Fibroblast of lung (primary cell): ENCODE measurements around the gene KCNG1. TPM values are rescaled to one million over a fixed set of nuclear protein-coding genes. Genes with fewer than 3 reads are reported as not detected.

Source experiments
- DNase-seq, 2 donors: peaks; one replicate each; pipeline versions ENCODE4 v3.0.0 to v3.0.0-alpha.2; 2010; ENCODE audit warnings: low read depth in 2 of 2
- H2AFZ ChIP-seq: 2 replicates; pipeline ENCODE4 v1.5.1; 2012; ENCODE audit warnings: low read length, control low read depth, inconsistent platforms
- H3K27ac ChIP-seq: 2 replicates; pipeline ENCODE4 v1.5.1; 2011; ENCODE audit warnings: low read length, control low read depth; ENCODE audit not compliant: insufficient read depth
- H3K27me3 ChIP-seq: 2 replicates; pipeline ENCODE4 v1.5.1; 2011; ENCODE audit warnings: mild to moderate bottlenecking, low read length; ENCODE audit not compliant: control insufficient read depth, insufficient read depth
- H3K36me3 ChIP-seq: 2 replicates; pipeline ENCODE4 v1.5.1; 2011; ENCODE audit warnings: low read length; ENCODE audit not compliant: control insufficient read depth, insufficient read depth
- H3K4me1 ChIP-seq: 2 replicates; pipeline ENCODE4 v1.5.1; 2011; ENCODE audit warnings: low read length; ENCODE audit not compliant: control insufficient read depth, insufficient read depth; ENCODE audit errors: extremely low read depth
- H3K4me2 ChIP-seq: 2 replicates; pipeline ENCODE4 v1.5.1; 2011; ENCODE audit warnings: low read length, control low read depth; ENCODE audit not compliant: insufficient read depth; ENCODE audit errors: extremely low read depth
- H3K4me3 ChIP-seq, 4 experiments: fragments of 200-600 bp in 1 of 4; sonication (generic) in 1 of 4; replicated peaks in 1 of 4; 2 replicates each; pipeline ENCODE4 v1.5.1; 2011 to 2016; ENCODE audit warnings: low read length in 4 of 4, low read depth in 3 of 4, mild to moderate bottlenecking in 3 of 4, control low read depth in 2 of 4, inconsistent platforms in 1 of 4, mixed read lengths in 1 of 4; ENCODE audit not compliant: insufficient read depth in 1 of 4; ENCODE audit errors: control extremely low read depth in 1 of 4
- H3K79me2 ChIP-seq: 2 replicates; pipeline ENCODE4 v1.5.1; 2012; ENCODE audit warnings: mild to moderate bottlenecking, low read length, inconsistent platforms; ENCODE audit not compliant: control insufficient read depth, insufficient read depth
- H3K9ac ChIP-seq: 2 replicates; pipeline ENCODE4 v1.5.1; 2011; ENCODE audit warnings: mild to moderate bottlenecking, low read length, control low read depth; ENCODE audit not compliant: insufficient read depth
- H3K9me3 ChIP-seq: 2 replicates; pipeline ENCODE4 v1.5.1; 2012; ENCODE audit warnings: low read depth, low read length; ENCODE audit not compliant: control insufficient read depth, insufficient read depth
- H4K20me1 ChIP-seq: 2 replicates; pipeline ENCODE4 v1.5.1; 2011; ENCODE audit warnings: low read length; ENCODE audit not compliant: control insufficient read depth, insufficient read depth; ENCODE audit errors: extremely low read depth
- CTCF ChIP-seq, 2 donors: IDR thresholded peaks in 1 of 2; conservative IDR thresholded peaks in 1 of 2; 1 replicate in 1 of 2; 2 replicates in 1 of 2; pipeline ENCODE4 v1.5.1; 2011 to 2012; ENCODE audit warnings: low read length in 2 of 2, control low read depth in 1 of 2, inconsistent platforms in 1 of 2, low read depth in 1 of 2, mild to moderate bottlenecking in 1 of 2
- EZH2 ChIP-seq: IDR thresholded peaks from 2 replicates; pipeline ENCODE4 v1.5.1; 2012; ENCODE audit warnings: low read length, control low read depth, mild to moderate bottlenecking; ENCODE audit errors: missing control alignments
- polyA plus RNA-seq, 2 donors: library from polyadenylated mRNA; depleted of rRNA in 1 of 2; stranded (reverse) in 1 of 2; unstranded in 1 of 2; fragments of >200 nt; gene quantifications; 2 replicates each; pipeline ENCODE4 v1.2.1, GENCODE V29; 2011 to 2012; ENCODE audit warnings: missing spikeins in 1 of 2
- total RNA-seq: library from RNA; depleted of rRNA; stranded (reverse); fragments of >200 nt; gene quantifications from 2 replicates; pipeline ENCODE4 v1.2.1, GENCODE V29; 2014

The KCNG1 gene
- total and polyA plus RNA-seq, 2 donors (not counting 1 experiment from before 2014, with no cell fraction given), result 1.8 to 9.9 TPM

GRCh38 chr20:51019656-51020592, 3.0 kb downstream of the KCNG1 start:
- no peak overlapping the region for H3K4me2 ChIP-seq
- H3K9me3 ChIP-seq, result no peaks in the 10 kb centered on the region
- H3K4me3 ChIP-seq, result no peak overlapping the region
- no peaks in the 10 kb centered on the region for H4K20me1 ChIP-seq
- no peak overlapping the region for H2AFZ ChIP-seq
- peaks cover 6% of the 10 kb centered on the region for H3K4me1 ChIP-seq
- no peaks in the 10 kb centered on the region for H3K36me3 ChIP-seq
- H3K9ac ChIP-seq, result no peak overlapping the region
- H3K27ac ChIP-seq, result no peak overlapping the region
- H3K27me3 ChIP-seq, result peaks cover 18% of the 10 kb centered on the region
- TF ChIP-seq CTCF (conservative IDR thresholded peaks at IDR 0.05 in 1 of 2, IDR thresholded peaks at IDR 0.05 in 1 of 2; ENCODE audit: low read depth in 1 of 2, low read length in 2 of 2) (no peak), EZH2 (no peak)
- no peaks in the 10 kb centered on the region for H3K79me2 ChIP-seq
- no peak for DNase-seq

GRCh38 chr20:51017251-51017650, 5.7 kb downstream of the KCNG1 start:
- no peak overlapping the region for H3K4me2 ChIP-seq
- H4K20me1 ChIP-seq, result no peaks in the 10 kb centered on the region
- no peak overlapping the region for H2AFZ ChIP-seq
- H3K4me3 ChIP-seq, result no peak overlapping the region
- no peak overlapping the region for H3K27ac ChIP-seq
- peaks cover 4% of the 10 kb centered on the region for H3K27me3 ChIP-seq
- TF ChIP-seq CTCF (conservative IDR thresholded peaks at IDR 0.05 in 1 of 2, IDR thresholded peaks at IDR 0.05 in 1 of 2; ENCODE audit: low read depth in 1 of 2, low read length in 2 of 2) (no peak), EZH2 (no peak)
- H3K9ac ChIP-seq, result no peak overlapping the region
- no peaks in the 10 kb centered on the region for H3K9me3 ChIP-seq
- no peak for DNase-seq
- peaks cover 3% of the 10 kb centered on the region for H3K4me1 ChIP-seq
- no peaks in the 10 kb centered on the region for H3K36me3 ChIP-seq
- H3K79me2 ChIP-seq, result no peaks in the 10 kb centered on the region

- H3K79me2 ChIP-seq, result no peaks in the 10 kb centered on the region
- H3K9me3 ChIP-seq, result no peaks in the 10 kb centered on the region
- H3K27me3 ChIP-seq, result no peaks in the 10 kb centered on the region
- H3K4me1 ChIP-seq, result no peaks in the 10 kb centered on the region
- TF ChIP-seq EZH2 (no peak), CTCF (conservative IDR thresholded peaks at IDR 0.05 in 1 of 2, IDR thresholded peaks at IDR 0.05 in 1 of 2; ENCODE audit: low read depth in 1 of 2, low read length in 2 of 2) (no peak)
- no peaks in the 10 kb centered on the region for H3K36me3 ChIP-seq
- H3K4me3 ChIP-seq, result no peak overlapping the region
- H3K27ac ChIP-seq, result no peak overlapping the region
- no peak overlapping the region for H3K9ac ChIP-seq
- no peak overlapping the region for H3K4me2 ChIP-seq
- no peak overlapping the region for H2AFZ ChIP-seq
- no peaks in the 10 kb centered on the region for H4K20me1 ChIP-seq
- DNase-seq, result no peak
These were observed 6.4 kb downstream of the KCNG1 start for GRCh38 chr20:51016521-51016920.
